RWPE2 (cell line): ENCODE measurements around the gene SYT6.

Experiments used
- ATAC-seq: fragments of 200-7000 bp; cut with Tn5 transposase; 3 replicates; pipeline ENCODE4 v1.9.1; 2021; ENCODE audit warnings: low read depth
- DNase-seq: peaks from one replicate; pipeline ENCODE4 v3.0.0-alpha.2; 2020; ENCODE audit warnings: low spot score
- H3K27ac ChIP-seq: fragments of 450-650 bp; 2 replicates; pipeline ENCODE4 v1.5.1; 2017; ENCODE audit warnings: mild to moderate bottlenecking; ENCODE audit not compliant: poor library complexity, severe bottlenecking
- H3K27me3 ChIP-seq: fragments of 250-450 bp; sonication (Bioruptor Pico); 2 replicates; pipeline ENCODE4 v1.5.1; 2021; ENCODE audit warnings: mild to moderate bottlenecking, moderate library complexity; ENCODE audit not compliant: insufficient read depth, poor library complexity, severe bottlenecking
- H3K36me3 ChIP-seq: fragments of 250-450 bp; sonication (Bioruptor Pico); 2 replicates; pipeline ENCODE4 v1.5.1; 2020; ENCODE audit warnings: low read depth, mild to moderate bottlenecking, moderate library complexity
- H3K4me1 ChIP-seq: fragments of 250-450 bp; sonication (Bioruptor Pico); 2 replicates; pipeline ENCODE4 v1.5.1; 2021; ENCODE audit warnings: mild to moderate bottlenecking, moderate library complexity; ENCODE audit not compliant: insufficient read depth, poor library complexity, severe bottlenecking
- H3K4me3 ChIP-seq: fragments of 250-450 bp; sonication (Bioruptor Pico); 2 replicates; pipeline ENCODE4 v1.5.1; 2021; ENCODE audit warnings: mild to moderate bottlenecking, moderate library complexity; ENCODE audit not compliant: severe bottlenecking
- H3K9me3 ChIP-seq: fragments of 250-450 bp; sonication (Bioruptor Pico); 2 replicates; pipeline ENCODE4 v1.5.1; 2021; ENCODE audit warnings: mild to moderate bottlenecking, moderate library complexity; ENCODE audit not compliant: severe bottlenecking
- CTCF ChIP-seq: fragments of 450-650 bp; IDR thresholded peaks from one replicate; pipeline ENCODE4 v1.5.1; 2017; ENCODE audit warnings: mild to moderate bottlenecking, moderate library complexity; ENCODE audit not compliant: poor library complexity, severe bottlenecking

Gene SYT6

GRCh38 chr1:114114185-114115094 lies 39.2 kb downstream of the SYT6 start:
- no peak for DNase-seq
- peak; percentile 92 for ATAC-seq
- Histone ChIP-seq H3K27me3 (no peaks in the 10 kb centered on the region), H3K27ac (no peak overlapping the region), H3K36me3 (no peaks in the 10 kb centered on the region), H3K4me1 (peaks cover 6% of the 10 kb centered on the region), H3K4me3 (no peak overlapping the region), H3K9me3 (no peaks in the 10 kb centered on the region)
- no peak for TF ChIP-seq CTCF

GRCh38 chr1:114113411-114114184 lies 40.1 kb downstream of the SYT6 start:
- DNase-seq (no peak), ATAC-seq (no peak)
- Histone ChIP-seq H3K4me3 (no peak overlapping the region), H3K36me3 (no peaks in the 10 kb centered on the region), H3K9me3 (no peaks in the 10 kb centered on the region), H3K27me3 (no peaks in the 10 kb centered on the region), H3K27ac (no peak overlapping the region), H3K4me1 (peaks cover 6% of the 10 kb centered on the region)
- no peak for TF ChIP-seq CTCF

- TF ChIP-seq CTCF = no peak
- no peaks in the 10 kb centered on the region for H3K27me3 ChIP-seq
- no peaks in the 10 kb centered on the region for H3K9me3 ChIP-seq
- no peaks in the 10 kb centered on the region for H3K36me3 ChIP-seq
- ATAC-seq = no peak
- no peak overlapping the region for H3K4me3 ChIP-seq
- H3K27ac ChIP-seq = no peak overlapping the region
- peaks cover 6% of the 10 kb centered on the region for H3K4me1 ChIP-seq
- no peak for DNase-seq
Observed at GRCh38 chr1:114112775-114113174, 40.9 kb downstream of the SYT6 start.

- Histone ChIP-seq H3K4me3 (no peak overlapping the region), H3K27ac (no peak overlapping the region), H3K9me3 (no peaks in the 10 kb centered on the region), H3K27me3 (no peaks in the 10 kb centered on the region), H3K4me1 (peaks cover 6% of the 10 kb centered on the region), H3K36me3 (no peaks in the 10 kb centered on the region)
- TF ChIP-seq CTCF = no peak
- ATAC-seq (no peak), DNase-seq (no peak)
Observed at GRCh38 chr1:114111731-114112641, 41.7 kb downstream of the SYT6 start.
